Measurements from ENCODE around the gene AGBL4. TPM values are rescaled to one million over a fixed set of nuclear protein-coding genes. Genes with fewer than 3 reads are reported as not detected.

The AGBL4 gene
- total RNA-seq, 1 experiment from 2014 or later: not detected

GRCh38 chr1:48889615-48890014 lies 1134.1 kb downstream of the AGBL4 start:
- Mint-ChIP-seq H3K36me3 (ENCODE audit: insufficient read depth, unreplicated experiment) (no peaks in the 10 kb centered on the region), H3K4me1 (ENCODE audit: low read depth, unreplicated experiment) (no peaks in the 10 kb centered on the region), H3K9me3 (ENCODE audit: unreplicated experiment) (no peaks in the 10 kb centered on the region), H3K27ac (ENCODE audit: unreplicated experiment) (no peak overlapping the region), H3K4me3 (ENCODE audit: unreplicated experiment) (no peak overlapping the region), H3K27me3 (ENCODE audit: insufficient read depth, unreplicated experiment) (peaks cover 3% of the 10 kb centered on the region)
- POLR2A ChIA-PET: no interaction called here
- no peaks in the 10 kb centered on the region for H3K36me3 ChIP-seq (ENCODE audit: control insufficient read depth, insufficient read depth, low read length)
- no peaks in the 10 kb centered on the region for H3K9me3 ChIP-seq
- no peak for DNase-seq
- CTCF ChIA-PET: no interaction called here
- no peaks in the 10 kb centered on the region for H3K4me1 ChIP-seq
- BruUV-seq (replicated peaks): no TSS peak
- no peak overlapping the region for H3K4me3 ChIP-seq (ENCODE audit: low read depth, low read length)
- no peak for TF ChIP-seq CTCF (IDR thresholded peaks at IDR 0.05; ENCODE audit: insufficient read depth in 1 of 2, low read depth in 1 of 2, low read length in 1 of 2, severe bottlenecking in 1 of 2, unreplicated experiment in 1 of 2)
- intact Hi-C loops (cut with micrococcal nuclease; ENCODE audit: unreplicated experiment): no loop called here
- H3K27me3 ChIP-seq (replicated peaks; ENCODE audit: control insufficient read depth, insufficient read depth, low read length): no peaks in the 10 kb centered on the region; the same call in 1 of the 2 replicates

- Mint-ChIP-seq H3K27ac (ENCODE audit: unreplicated experiment) (no peak overlapping the region), H3K4me1 (ENCODE audit: low read depth, unreplicated experiment) (no peaks in the 10 kb centered on the region), H3K27me3 (ENCODE audit: insufficient read depth, unreplicated experiment) (peaks cover 3% of the 10 kb centered on the region), H3K36me3 (ENCODE audit: insufficient read depth, unreplicated experiment) (no peaks in the 10 kb centered on the region), H3K9me3 (ENCODE audit: unreplicated experiment) (no peaks in the 10 kb centered on the region), H3K4me3 (ENCODE audit: unreplicated experiment) (no peak overlapping the region)
- no peaks in the 10 kb centered on the region for H3K9me3 ChIP-seq
- POLR2A ChIA-PET: no interaction called here
- no TSS peak for BruUV-seq (replicated peaks)
- H3K27me3 ChIP-seq (replicated peaks; ENCODE audit: control insufficient read depth, insufficient read depth, low read length): no peaks in the 10 kb centered on the region; the same call in 1 of the 2 replicates
- CTCF ChIA-PET: no interaction called here
- DNase-seq: no peak
- H3K4me3 ChIP-seq (ENCODE audit: low read depth, low read length): no peak overlapping the region
- intact Hi-C loops (cut with micrococcal nuclease; ENCODE audit: unreplicated experiment): no loop called here
- no peaks in the 10 kb centered on the region for H3K36me3 ChIP-seq (ENCODE audit: control insufficient read depth, insufficient read depth, low read length)
- H3K4me1 ChIP-seq: no peaks in the 10 kb centered on the region
- no peak for TF ChIP-seq CTCF (IDR thresholded peaks at IDR 0.05; ENCODE audit: insufficient read depth in 1 of 2, low read depth in 1 of 2, low read length in 1 of 2, severe bottlenecking in 1 of 2, unreplicated experiment in 1 of 2)
Observed at GRCh38 chr1:48889082-48889481, 1134.7 kb downstream of the AGBL4 start.

DNA sequence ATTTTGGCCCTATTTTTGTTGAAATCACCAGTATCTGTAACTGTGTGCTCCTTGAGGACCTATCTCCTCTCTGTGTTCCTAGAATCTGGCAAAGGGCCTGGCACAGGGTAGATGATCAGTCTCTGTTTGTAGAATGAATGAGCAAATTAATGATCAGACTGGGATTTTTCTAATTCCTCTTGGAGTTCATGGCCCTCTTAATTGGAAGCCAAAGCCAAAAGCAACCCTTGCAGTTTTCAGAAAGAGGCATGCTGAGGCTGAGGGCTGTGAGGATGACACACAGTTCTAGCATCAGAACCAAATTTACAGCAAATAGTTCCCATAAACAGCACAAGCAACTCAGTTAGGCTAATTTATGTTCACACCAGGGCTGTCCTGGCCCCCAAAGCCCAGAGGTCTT lies 1136.0 kb downstream of the AGBL4 start:
- Mint-ChIP-seq H3K4me3 (ENCODE audit: unreplicated experiment) (no peak overlapping the region), H3K27me3 (ENCODE audit: insufficient read depth, unreplicated experiment) (peaks cover 3% of the 10 kb centered on the region), H3K27ac (ENCODE audit: unreplicated experiment) (no peak overlapping the region), H3K36me3 (ENCODE audit: insufficient read depth, unreplicated experiment) (no peaks in the 10 kb centered on the region), H3K9me3 (ENCODE audit: unreplicated experiment) (no peaks in the 10 kb centered on the region), H3K4me1 (ENCODE audit: low read depth, unreplicated experiment) (no peaks in the 10 kb centered on the region)
- Histone ChIP-seq H3K27me3 (replicated peaks; ENCODE audit: control insufficient read depth, insufficient read depth, low read length) (no peaks in the 10 kb centered on the region; the same call in 1 of the 2 replicates), H3K9me3 (no peaks in the 10 kb centered on the region), H3K4me3 (ENCODE audit: low read depth, low read length) (no peak overlapping the region), H3K36me3 (ENCODE audit: control insufficient read depth, insufficient read depth, low read length) (no peaks in the 10 kb centered on the region), H3K4me1 (no peaks in the 10 kb centered on the region)
- ChIA-PET POLR2A (no interaction called here), CTCF (no interaction called here)
- DNase-seq: no peak
- intact Hi-C loops (cut with micrococcal nuclease; ENCODE audit: unreplicated experiment): no loop called here
- BruUV-seq (replicated peaks): no TSS peak
- no peak for TF ChIP-seq CTCF (IDR thresholded peaks at IDR 0.05; ENCODE audit: insufficient read depth in 1 of 2, low read depth in 1 of 2, low read length in 1 of 2, severe bottlenecking in 1 of 2, unreplicated experiment in 1 of 2)
